GM21717 (cell line): Measurements from ENCODE around the gene CPSF4.
A peak's percentile ranks its signal among the peaks of the same experiment; 100 is the strongest.

Experiments used
- ATAC-seq: cut with Tn5 transposase; IDR thresholded peaks from one replicate; pipeline ENCODE4 v1.9.1; 2021; ENCODE audit warnings: mild to moderate bottlenecking, moderate library complexity; ENCODE audit not compliant: unreplicated experiment

The CPSF4 gene

GRCh38 chr7:99438573-99439480 is at the start of gene CPSF4, which contains the start of gene PTCD1:
Gene CPSF4 (plus strand): TSS chr7:99438943. CDS start chr7:99439083, 140 bp downstream.
Gene PTCD1 (minus strand): TSS chr7:99438798. CDS start chr7:99435242, 3,556 bp downstream.
- peak; percentile 86 for ATAC-seq

GRCh38 chr7:99389772-99390171 is 49.0 kb upstream of the CPSF4 start:
- no peak for ATAC-seq

- no peak for ATAC-seq
These were observed 47.7 kb upstream of the CPSF4 start for GRCh38 chr7:99390941-99391602.

GRCh38 chr7:99392046-99392445 is 46.7 kb upstream of the CPSF4 start:
- no peak for ATAC-seq

- ATAC-seq = peak; percentile 53
These were observed 45.9 kb upstream of the CPSF4 start for GRCh38 chr7:99392659-99393354.

- ATAC-seq = no peak
These were observed 45.2 kb upstream of the CPSF4 start for GRCh38 chr7:99393355-99394187.

GRCh38 chr7:99394188-99394502 is 44.6 kb upstream of the CPSF4 start:
- ATAC-seq = no peak

- ATAC-seq = no peak
These were observed 43.0 kb upstream of the CPSF4 start for GRCh38 chr7:99395616-99396327.

- no peak for ATAC-seq
These were observed 42.1 kb upstream of the CPSF4 start for GRCh38 chr7:99396418-99397296.

GRCh38 chr7:99397297-99397983 is 41.3 kb upstream of the CPSF4 start:
- no peak for ATAC-seq

- ATAC-seq = no peak
These were observed 39.8 kb upstream of the CPSF4 start for GRCh38 chr7:99398891-99399445.

- no peak for ATAC-seq
These were observed 39.1 kb upstream of the CPSF4 start for GRCh38 chr7:99399597-99399996.

- ATAC-seq = no peak
These were observed 35.9 kb upstream of the CPSF4 start for GRCh38 chr7:99402854-99403253.

GRCh38 chr7:99403764-99404163 is 35.0 kb upstream of the CPSF4 start:
- ATAC-seq = no peak

GRCh38 chr7:99404235-99404976 is 34.3 kb upstream of the CPSF4 start:
- no peak for ATAC-seq

GRCh38 chr7:99404977-99405320 is 33.8 kb upstream of the CPSF4 start:
- ATAC-seq = no peak

GRCh38 chr7:99406557-99406956 is 32.2 kb upstream of the CPSF4 start:
- ATAC-seq = no peak
